Astrocyte of the spinal cord (primary cell): ENCODE measurements around the gene DLEC1.
"Not testable (repeated sequence)": the region's sequence is repeated elsewhere in the genome, so short reads cannot be mapped to it uniquely, and the experiment has no call there.

Experiments used
- DNase-seq: peaks from one replicate; pipeline ENCODE4 v3.0.0; 2011; ENCODE audit warnings: low read depth, low spot score
- H3K4me3 ChIP-seq: 2 replicates; pipeline ENCODE4 v1.5.1; 2011; ENCODE audit warnings: low read depth, mild to moderate bottlenecking, low read length, moderate library complexity
- CTCF ChIP-seq: IDR thresholded peaks from 2 replicates; pipeline ENCODE4 v1.5.1; 2012; ENCODE audit warnings: low read depth, mild to moderate bottlenecking, low read length, inconsistent platforms
- in situ Hi-C: cut with HindIII; loops from 2 replicates; pipeline ENCODE4 v1.10.0; 2017; ENCODE audit warnings: low sequenced_read_pairs

DLEC1 gene

GRCh38 chr3:38155825-38156224 lies 116.8 kb downstream of the DLEC1 start:
- in situ Hi-C loops: no loop called here
- TF ChIP-seq CTCF: no peak
- H3K4me3 ChIP-seq: no peak overlapping the region
- DNase-seq: no peak

DNA sequence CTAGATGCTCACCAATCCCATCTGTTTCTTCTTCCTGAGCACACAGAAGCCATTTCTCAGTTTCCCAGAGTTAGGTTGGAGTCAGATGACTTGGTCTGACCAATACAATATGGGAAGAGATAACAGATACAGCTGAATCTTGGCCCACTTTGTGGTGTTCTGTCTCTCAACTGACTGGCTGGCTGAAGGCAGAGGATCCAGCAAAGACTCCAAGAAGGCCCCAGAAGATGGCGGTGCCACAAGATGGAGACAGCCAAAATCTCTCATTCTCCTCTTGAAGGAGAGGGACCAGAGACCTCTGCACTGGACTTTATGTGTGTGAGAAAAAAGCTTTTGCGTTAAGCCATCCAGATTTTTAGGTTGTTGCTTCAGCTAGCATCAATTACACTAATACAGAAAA lies 118.1 kb downstream of the DLEC1 start:
- no peak for TF ChIP-seq CTCF
- no peak overlapping the region for H3K4me3 ChIP-seq
- DNase-seq: no peak
- in situ Hi-C loops: no loop called here

DNA sequence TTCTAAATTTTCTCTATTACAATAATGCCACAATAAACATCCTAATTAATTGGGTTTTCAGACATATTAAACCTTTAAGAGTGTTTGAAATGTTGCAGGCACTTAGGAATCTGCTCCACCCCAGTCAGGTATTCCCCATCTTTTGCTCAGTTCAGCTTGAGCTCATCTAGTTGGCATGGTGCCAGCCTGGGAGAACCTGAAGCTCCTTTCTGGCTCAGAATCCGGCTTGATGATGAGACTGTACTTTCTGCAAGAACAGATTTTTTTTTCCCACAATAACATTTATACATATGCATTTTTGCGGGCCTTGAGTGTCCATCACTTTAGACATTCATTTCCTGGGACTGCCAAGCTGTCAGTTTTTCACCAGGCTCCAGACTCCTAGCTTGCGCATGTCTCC lies 118.6 kb downstream of the DLEC1 start:
- in situ Hi-C loops: no loop called here
- H3K4me3 ChIP-seq: no peak overlapping the region
- TF ChIP-seq CTCF: no peak
- DNase-seq: no peak

DNA sequence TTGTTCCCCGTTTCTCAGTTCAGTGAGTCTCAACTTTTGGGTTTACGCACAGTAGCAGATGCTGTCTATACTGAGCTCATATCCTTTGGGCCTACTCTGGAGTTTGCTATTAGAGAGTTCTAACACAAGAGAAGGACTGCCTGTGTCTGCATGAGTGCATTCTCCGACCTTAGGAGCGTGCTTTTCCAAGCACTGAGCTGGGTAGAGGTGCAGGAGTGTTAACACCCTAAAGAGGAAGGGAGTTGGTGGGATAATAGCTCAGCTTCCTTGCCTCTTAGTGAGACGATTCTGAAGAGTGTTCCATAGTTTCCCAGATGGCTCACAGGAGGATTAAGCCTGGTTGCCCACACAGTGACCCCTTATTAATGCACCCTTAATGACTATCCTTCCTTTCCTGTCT lies 119.5 kb downstream of the DLEC1 start:
- TF ChIP-seq CTCF: no peak
- no peak for DNase-seq
- no peak overlapping the region for H3K4me3 ChIP-seq
- in situ Hi-C loops: no loop called here

- in situ Hi-C loops, DNase-seq, H3K4me3 ChIP-seq: not testable (repeated sequence)
Observed at GRCh38 chr3:38160704-38161103, 121.7 kb downstream of the DLEC1 start.

DNA sequence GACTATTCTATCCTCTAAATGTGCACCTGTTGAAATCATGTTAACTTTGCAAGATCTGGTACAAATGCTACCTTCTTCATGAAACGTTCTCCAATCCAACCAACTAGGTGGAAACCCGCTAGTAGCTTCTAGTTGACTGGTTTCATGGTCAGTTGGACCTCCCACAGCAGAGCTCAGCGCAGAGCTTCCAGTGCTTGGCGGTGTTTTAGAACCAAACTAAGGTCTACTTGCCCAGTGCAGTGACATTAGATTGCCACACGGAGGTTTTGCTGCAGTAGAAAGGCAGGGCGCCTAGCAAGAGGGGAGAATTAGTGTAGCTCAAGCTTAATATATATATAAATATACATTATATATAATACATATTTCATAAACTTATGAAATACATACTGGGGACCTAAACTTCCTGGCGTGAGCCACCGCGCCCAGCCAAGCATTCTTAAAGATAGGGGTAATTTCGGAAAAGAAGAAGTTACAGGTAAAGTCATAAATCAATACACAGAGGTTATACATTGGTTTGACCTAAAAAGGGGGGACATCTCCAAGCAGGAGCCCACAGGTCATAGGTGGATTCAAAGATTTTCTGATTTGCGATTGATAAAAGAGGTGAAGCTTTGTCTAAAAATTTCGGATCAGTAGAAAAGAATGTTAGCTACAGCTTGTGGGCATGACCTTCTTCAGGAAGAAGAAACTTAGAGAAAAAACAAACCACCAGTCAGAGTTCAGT lies 124.3 kb downstream of the DLEC1 start:
- TF ChIP-seq CTCF: no peak
- no peak for DNase-seq
- in situ Hi-C loops: no loop called here
- H3K4me3 ChIP-seq: no peak overlapping the region

- no peak for TF ChIP-seq CTCF
- H3K4me3 ChIP-seq: peak overlapping the region; percentile 87
- in situ Hi-C loops: no loop called here
- no peak for DNase-seq
Observed at GRCh38 chr3:38163841-38164642, 125.0 kb downstream of the DLEC1 start.
